KBM-7 (cell line): ENCODE data around the gene TUBB1.
"Not testable (repeated sequence)": the region's sequence is repeated elsewhere in the genome, so short reads cannot be mapped to it uniquely, and the experiment has no call there.

Source experiments
- DNase-seq: peaks from one replicate; pipeline ENCODE4 v3.0.0-alpha.2; 2015
- in situ Hi-C: fragments of 300-500 bp; cut with MboI; formaldehyde crosslinking; loops from 2 replicates; pipeline ENCODE4 v1.14.3; 2020; ENCODE audit warnings: low sequenced_read_pairs, low pct_unique_long_range_greater_than_20kb, mixed read lengths

Gene TUBB1

GRCh38 chr20:59003836-59004492 is 15.3 kb upstream of the TUBB1 start:
- in situ Hi-C loops: no loop called here
- DNase-seq: no peak

GRCh38 chr20:59004493-59004762 is 14.8 kb upstream of the TUBB1 start:
- no peak for DNase-seq
- in situ Hi-C loops: no loop called here

- in situ Hi-C loops: no loop called here
- peak; percentile 80 for DNase-seq
Observed at GRCh38 chr20:59004763-59005522, 14.3 kb upstream of the TUBB1 start.

- in situ Hi-C loops: no loop called here
- DNase-seq: no peak
Observed at GRCh38 chr20:59005523-59006166, 13.6 kb upstream of the TUBB1 start.

- no peak for DNase-seq
- in situ Hi-C loops: no loop called here
Observed at GRCh38 chr20:59006167-59006863, 12.9 kb upstream of the TUBB1 start.

- in situ Hi-C loops: no loop called here
- DNase-seq: peak; percentile 40
Observed at GRCh38 chr20:59006864-59007664, 12.2 kb upstream of the TUBB1 start, which contains the start of gene CTSZ. TSS of gene CTSZ (minus strand) at chr20:59007254. CDS start at chr20:59007128, 126 bp downstream.

GRCh38 chr20:59007665-59008511 is 11.3 kb upstream of the TUBB1 start:
- in situ Hi-C loops: no loop called here

GRCh38 chr20:59008715-59009336 is 10.4 kb upstream of the TUBB1 start:
- in situ Hi-C loops: no loop called here
- no peak for DNase-seq

More at GRCh38 chr20:59007665-59008511, 11.3 kb upstream of the TUBB1 start:
- peak; percentile 94 for DNase-seq

- DNase-seq: no peak
- in situ Hi-C loops: no loop called here
Observed at GRCh38 chr20:59010321-59010994, 8.8 kb upstream of the TUBB1 start.

- in situ Hi-C loops: no loop called here
- peak; percentile 90 for DNase-seq
Observed at GRCh38 chr20:59010995-59011873, 8.0 kb upstream of the TUBB1 start.

GRCh38 chr20:59011874-59012157 is 7.4 kb upstream of the TUBB1 start:
- in situ Hi-C loops: not testable (repeated sequence)

GRCh38 chr20:59013031-59013951 is 5.9 kb upstream of the TUBB1 start:
- in situ Hi-C loops: no loop called here

More at GRCh38 chr20:59011874-59012157, 7.4 kb upstream of the TUBB1 start:
- DNase-seq: not testable (repeated sequence)

GRCh38 chr20:59013959-59014608 is 5.1 kb upstream of the TUBB1 start:
- in situ Hi-C loops: no loop called here
- no peak for DNase-seq

More at GRCh38 chr20:59013031-59013951, 5.9 kb upstream of the TUBB1 start:
- DNase-seq: no peak

- DNase-seq: no peak
- in situ Hi-C loops: no loop called here
Observed at GRCh38 chr20:59014680-59015389, 4.4 kb upstream of the TUBB1 start.
